ENCODE measurements around the gene TSN. TPM values are rescaled to one million over a fixed set of nuclear protein-coding genes. Genes with fewer than 3 reads are reported as not detected.
"Not testable (repeated sequence)": the region's sequence is repeated elsewhere in the genome, so short reads cannot be mapped to it uniquely, and the experiment has no call there.

Gene TSN
- total RNA-seq, 2 donors from 2014 or later: 18.2 to 20.8 TPM

- no peak overlapping the region for H3K27ac ChIP-seq
- 81 to 91% methylated on average over 6 of the region's 6 CpGs for WGBS, 2 donors
- intact Hi-C loops (cut with DNase I): no loop called here
- peak in 1 of 4 donors; percentile 2 for DNase-seq
- peaks cover 9% of the 10 kb centered on the region for H3K4me1 ChIP-seq
- no peak for ATAC-seq
- no peak overlapping the region for H3K4me3 ChIP-seq
- H3K9me3 ChIP-seq: no peaks in the 10 kb centered on the region
- no peak for TF ChIP-seq POLR2A (IDR thresholded peaks at IDR 0.05)
- no peak for TF ChIP-seq CTCF (IDR thresholded peaks at IDR 0.05)
- H3K36me3 ChIP-seq (replicated peaks in 1 of 2; ENCODE audit: insufficient read depth in 1 of 2, low read depth in 2 of 2): peaks cover 5 to 25% of the 10 kb centered on the region in 2 donors
- H3K27me3 ChIP-seq: no peaks in the 10 kb centered on the region
Observed at GRCh38 chr2:121731366-121731765, 24.1 kb upstream of the TSN start.

GRCh38 chr2:121734544-121734943, 20.9 kb upstream of the TSN start:
- H3K27ac ChIP-seq; intact Hi-C loops (cut with DNase I); ATAC-seq; H3K27me3 ChIP-seq; H3K9me3 ChIP-seq; H3K4me3 ChIP-seq; DNase-seq: not testable (repeated sequence)
- 87 to 91% methylated on average over 11 of the region's 11 CpGs for WGBS, 2 donors
- peaks cover 0 to 13% of the 10 kb centered on the region in 2 donors for H3K36me3 ChIP-seq (replicated peaks in 1 of 2; ENCODE audit: insufficient read depth in 1 of 2, low read depth in 2 of 2)
- peaks cover 12% of the 10 kb centered on the region for H3K4me1 ChIP-seq

DNA sequence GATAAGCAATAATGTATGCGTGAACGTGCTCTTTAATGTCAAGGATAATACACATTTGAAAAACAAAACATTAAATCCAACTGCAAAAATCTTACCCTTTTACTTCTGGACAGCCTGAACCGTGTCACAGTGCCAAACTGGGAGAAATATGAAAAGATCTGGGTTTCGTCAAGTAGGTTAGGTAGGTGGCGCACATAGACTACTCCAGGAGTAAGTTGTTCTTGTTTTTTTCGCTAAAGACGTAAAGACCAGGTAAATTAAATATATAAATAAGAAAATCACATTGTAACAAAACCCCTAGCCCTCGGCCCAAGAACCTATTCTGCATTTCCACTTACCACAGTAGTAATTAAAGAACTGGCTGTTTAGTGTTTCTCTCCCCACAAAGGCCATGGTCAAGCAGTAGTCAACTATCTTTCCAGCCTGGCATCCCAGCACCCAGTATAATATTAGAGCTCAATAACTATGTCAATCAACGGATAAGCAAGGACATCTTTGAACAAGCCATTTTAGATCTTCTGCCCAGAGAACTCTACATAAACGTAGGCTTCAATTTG, 19.9 kb upstream of the TSN start:
- peak overlapping the region in 2 of 4 donors; percentile 69 to 83 for H3K27ac ChIP-seq
- H3K4me3 ChIP-seq: peak overlapping the region; percentile 48 to 97
- no peaks in the 10 kb centered on the region for H3K9me3 ChIP-seq
- H3K36me3 ChIP-seq (replicated peaks in 1 of 2; ENCODE audit: insufficient read depth in 1 of 2, low read depth in 2 of 2): peaks cover 0 to 6% of the 10 kb centered on the region in 2 donors
- DNase-seq (no peak), ATAC-seq (no peak)
- WGBS, 2 donors: 19 to 30% methylated on average over 10 of the region's 10 CpGs
- TF ChIP-seq POLR2A (IDR thresholded peaks at IDR 0.05): no peak
- TF ChIP-seq CTCF (IDR thresholded peaks at IDR 0.05): no peak
- peaks cover 12% of the 10 kb centered on the region for H3K4me1 ChIP-seq
- intact Hi-C loops (cut with DNase I): no loop called here
- H3K27me3 ChIP-seq: no peaks in the 10 kb centered on the region

DNA sequence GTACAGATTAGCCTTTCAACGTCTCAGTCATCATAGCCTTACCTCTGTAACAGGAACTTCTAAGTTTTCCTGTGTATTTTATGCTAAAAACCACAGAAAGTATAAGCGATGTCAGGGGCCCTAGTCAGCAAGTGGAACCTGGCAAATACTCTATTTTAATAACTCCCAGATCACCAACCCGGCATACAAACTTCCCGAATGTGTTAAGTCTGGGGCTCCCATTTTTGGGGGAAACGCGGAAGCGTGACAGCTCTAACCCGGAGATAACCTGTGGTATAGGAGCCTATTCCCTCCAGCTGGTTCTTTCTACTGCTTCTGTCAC, 19.4 kb upstream of the TSN start:
- TF ChIP-seq CTCF (IDR thresholded peaks at IDR 0.05) (no peak), POLR2A (IDR thresholded peaks at IDR 0.05) (no peak)
- H3K4me3 ChIP-seq: peak overlapping the region; percentile 48 to 97
- H3K36me3 ChIP-seq (replicated peaks in 1 of 2; ENCODE audit: insufficient read depth in 1 of 2, low read depth in 2 of 2): peaks cover 0 to 6% of the 10 kb centered on the region in 2 donors
- no peak for DNase-seq
- intact Hi-C loops (cut with DNase I): no loop called here
- WGBS, 2 donors: 0% methylated on average over 8 of the region's 8 CpGs
- H3K27ac ChIP-seq: peak overlapping the region in 3 of 4 donors; percentile 48 to 83 (median 69)
- no peaks in the 10 kb centered on the region for H3K9me3 ChIP-seq
- peaks cover 12% of the 10 kb centered on the region for H3K4me1 ChIP-seq
- ATAC-seq: no peak
- H3K27me3 ChIP-seq: no peaks in the 10 kb centered on the region

DNA sequence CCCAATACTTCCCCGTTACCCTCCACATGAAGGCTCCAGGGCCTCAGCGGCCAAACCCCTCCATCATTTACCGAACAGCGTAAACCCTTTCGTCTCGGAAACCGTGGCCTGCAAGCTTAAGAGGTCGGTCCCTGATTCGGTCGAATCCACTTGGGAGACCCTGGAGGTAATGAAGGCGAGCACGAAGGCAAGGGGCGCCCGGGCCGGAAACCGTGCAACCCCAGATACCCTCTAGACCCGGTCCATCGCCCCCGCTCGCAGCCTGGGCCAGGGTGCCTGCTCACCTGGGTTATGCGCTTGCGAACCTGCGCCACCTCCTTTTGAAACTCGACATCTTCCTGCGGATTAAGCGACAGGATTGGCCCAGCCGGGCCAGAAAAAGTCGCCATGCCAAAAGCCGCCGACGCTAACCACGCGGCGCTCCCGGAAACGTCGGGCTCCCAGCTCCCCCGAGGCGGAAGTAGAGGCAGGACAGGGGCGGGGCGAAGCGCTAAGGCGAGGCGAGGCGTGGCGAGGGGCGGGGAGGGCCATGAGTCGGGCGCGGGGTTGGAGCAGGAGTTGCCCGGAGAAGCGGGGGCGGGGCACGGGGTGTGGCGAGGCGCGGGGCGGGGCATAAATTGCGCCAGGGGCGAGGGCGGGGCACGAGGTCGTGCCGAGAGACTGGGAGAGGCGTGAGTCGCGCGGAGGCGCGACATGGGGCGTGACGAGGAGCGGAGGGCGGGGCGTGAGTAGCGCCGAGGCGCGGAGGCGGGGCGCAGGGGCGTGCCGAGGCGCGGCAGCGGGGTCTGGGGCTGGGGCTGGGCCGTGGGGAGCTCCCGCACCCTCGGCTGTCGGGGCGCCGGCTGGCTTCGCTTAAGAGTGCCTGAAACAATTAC, 18.8 kb upstream of the TSN start, which contains the start of gene NIFK:
NIFK (minus strand) TSS at position 414 of the 875 bp plus-strand sequence; CDS start at position 389, 25 bp downstream.
- ATAC-seq (peak; percentile 98), DNase-seq (peak; percentile 99 to 100 (median 100))
- Histone ChIP-seq H3K27ac (peak within 1 kb of the TSS in 3 of 4 donors; percentile 48 to 83 (median 69)), H3K4me1 (peaks cover 12% of the 10 kb centered on the region), H3K27me3 (no peaks in the 10 kb centered on the region), H3K4me3 (peak within 1 kb of the TSS; percentile 48 to 97), H3K9me3 (no peaks in the 10 kb centered on the region), H3K36me3 (replicated peaks in 1 of 2; ENCODE audit: insufficient read depth in 1 of 2, low read depth in 2 of 2) (peaks cover 0 to 3% of the 10 kb centered on the region in 2 donors)
- WGBS, 2 donors: 1% methylated on average over 29 to 93 of the region's 93 CpGs
- intact Hi-C loops (cut with DNase I): no loop called here
- peak in 1 of 7 experiments; percentile 18 for TF ChIP-seq CTCF (IDR thresholded peaks at IDR 0.05)
- TF ChIP-seq POLR2A (IDR thresholded peaks at IDR 0.05): peak; percentile 25 to 75 (median 72)

All from body of pancreas (tissue), 4 donors.